Subcutaneous abdominal adipose tissue (tissue), 5 donors: ENCODE results near the gene LRRC63.
A peak's percentile ranks its signal among the peaks of the same experiment; 100 is the strongest.

Source experiments
- H3K27ac ChIP-seq: one replicate; pipeline ENCODE4 v1.7.0; 2013; ENCODE audit warnings: low read depth, mild to moderate bottlenecking, inconsistent platforms, low read length, moderate library complexity
- H3K27me3 ChIP-seq, 5 donors: one replicate each; pipeline ENCODE4 v1.7.0; 2013; ENCODE audit warnings: low read length in 5 of 5, inconsistent platforms in 1 of 5; ENCODE audit not compliant: control insufficient read depth in 5 of 5, insufficient read depth in 4 of 5
- H3K36me3 ChIP-seq, 5 donors: one replicate each; pipeline ENCODE4 v1.7.0; 2013; ENCODE audit warnings: low read length in 5 of 5; ENCODE audit not compliant: control insufficient read depth in 5 of 5, insufficient read depth in 5 of 5
- H3K4me1 ChIP-seq, 5 donors: one replicate each; pipeline ENCODE4 v1.7.0; 2013; ENCODE audit warnings: low read length in 5 of 5, mild to moderate bottlenecking in 3 of 5, moderate library complexity in 1 of 5; ENCODE audit not compliant: control insufficient read depth in 5 of 5, insufficient read depth in 5 of 5
- H3K4me3 ChIP-seq, 5 donors: one replicate each; pipeline ENCODE4 v1.7.0; 2013; ENCODE audit warnings: low read length in 5 of 5, low read depth in 1 of 5
- H3K9ac ChIP-seq, 5 donors: one replicate each; pipeline ENCODE4 v1.7.0; 2013; ENCODE audit warnings: low read length in 5 of 5, mild to moderate bottlenecking in 4 of 5, moderate library complexity in 3 of 5
- H3K9me3 ChIP-seq, 5 donors: one replicate each; pipeline ENCODE4 v1.7.0; 2013; ENCODE audit warnings: low read length in 5 of 5; ENCODE audit not compliant: control insufficient read depth in 5 of 5
- donor health status: healthy.
- donor health status: healthy.
- donor health status: healthy.
- donor health status: healthy.
- donor health status: healthy.

Gene LRRC63

DNA sequence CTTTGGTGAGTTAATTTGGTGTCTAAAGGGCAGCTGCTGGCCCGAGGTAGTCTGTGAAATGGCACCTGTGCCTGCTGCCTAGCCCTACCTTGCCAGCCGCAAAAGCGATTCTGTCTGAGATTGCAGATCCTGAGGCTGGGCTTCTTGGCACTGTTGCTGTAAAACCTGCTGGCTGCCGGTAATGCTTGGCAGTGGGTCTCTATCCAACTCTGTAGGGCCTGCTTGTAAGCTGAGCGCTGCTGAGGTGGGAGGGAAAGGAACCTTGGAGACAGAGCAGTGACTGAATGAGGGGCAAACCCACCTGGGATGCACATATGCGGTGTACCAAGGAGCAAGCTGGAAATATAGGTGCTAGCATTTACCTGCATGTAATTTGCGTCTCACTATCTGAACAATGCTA, 41.5 kb upstream of the LRRC63 start:
- H3K9ac ChIP-seq = no peak overlapping the region
- H3K27me3 ChIP-seq = no peaks in the 10 kb centered on the region
- H3K4me3 ChIP-seq = no peak overlapping the region
- H3K36me3 ChIP-seq = no peaks in the 10 kb centered on the region
- peaks cover 0 to 61% (median 30%) of the 10 kb centered on the region in 5 donors for H3K4me1 ChIP-seq
- no peak overlapping the region for H3K27ac ChIP-seq
- H3K9me3 ChIP-seq = no peaks in the 10 kb centered on the region

DNA sequence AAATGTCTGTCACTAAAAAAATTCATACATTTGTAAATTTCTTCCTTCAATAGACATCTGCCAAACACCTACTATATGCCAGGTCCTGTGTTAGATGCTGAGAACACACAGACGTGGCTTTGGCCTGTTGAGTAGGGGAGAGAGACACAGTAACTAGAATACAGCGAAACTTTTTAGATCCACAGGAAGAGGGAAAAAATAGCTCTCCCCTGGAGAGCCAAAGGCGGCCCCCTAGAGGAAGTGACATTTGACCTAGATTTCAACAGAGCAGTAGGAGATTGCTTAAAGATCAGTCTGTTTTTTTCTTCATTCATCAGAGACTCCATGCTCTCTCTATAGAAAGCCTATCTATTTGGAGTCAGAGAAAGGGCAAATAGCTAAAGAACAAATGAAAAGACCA, 41.0 kb upstream of the LRRC63 start:
- Histone ChIP-seq H3K4me1 (peaks cover 0 to 62% (median 30%) of the 10 kb centered on the region in 5 donors), H3K27ac (no peak overlapping the region), H3K9me3 (no peaks in the 10 kb centered on the region), H3K4me3 (no peak overlapping the region), H3K27me3 (no peaks in the 10 kb centered on the region), H3K36me3 (no peaks in the 10 kb centered on the region), H3K9ac (no peak overlapping the region)

DNA sequence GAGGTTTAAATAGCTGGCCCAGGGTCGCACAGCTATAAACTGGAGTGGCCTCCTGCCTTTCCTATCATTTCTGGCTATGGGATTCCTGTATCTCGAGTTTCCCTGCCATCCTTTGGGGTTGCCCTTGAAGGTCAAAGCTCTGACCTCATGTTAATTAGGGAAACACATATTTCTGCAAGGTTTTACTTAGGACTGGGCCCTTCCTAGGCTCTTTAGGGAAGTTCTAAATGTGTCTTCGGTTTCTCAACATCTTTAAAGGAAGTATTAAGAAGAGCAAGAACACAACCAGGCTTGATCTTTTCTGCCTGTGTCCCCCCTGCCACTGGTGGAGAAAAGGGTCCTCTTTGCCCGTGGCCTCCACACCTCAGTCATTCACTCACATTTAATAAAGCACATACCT, 40.5 kb upstream of the LRRC63 start:
- Histone ChIP-seq H3K9me3 (no peaks in the 10 kb centered on the region), H3K27ac (no peak overlapping the region), H3K36me3 (no peaks in the 10 kb centered on the region), H3K4me1 (peaks cover 0 to 64% (median 30%) of the 10 kb centered on the region in 5 donors), H3K4me3 (peak overlapping the region in 1 of 5 donors; percentile 12), H3K9ac (no peak overlapping the region), H3K27me3 (no peaks in the 10 kb centered on the region)

DNA sequence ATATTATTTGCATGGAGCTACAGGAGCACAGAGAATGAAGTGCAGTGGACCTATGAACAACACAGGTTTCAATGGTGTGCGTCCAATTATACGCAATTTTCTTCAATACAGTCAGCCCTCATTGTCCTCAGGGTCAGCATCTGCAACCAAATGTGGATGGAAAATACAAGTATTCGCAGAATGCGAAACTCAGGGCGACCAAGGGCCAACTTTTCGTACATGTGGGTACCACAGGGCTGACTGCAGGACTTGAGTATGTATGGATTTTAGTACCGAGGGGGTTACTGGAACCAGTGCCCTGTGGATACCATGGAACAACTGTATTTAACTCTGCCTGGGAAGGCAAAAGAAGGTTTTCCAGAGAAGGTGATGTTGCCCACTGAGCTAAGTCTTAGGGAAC, 40.0 kb upstream of the LRRC63 start:
- Histone ChIP-seq H3K9me3 (no peaks in the 10 kb centered on the region), H3K4me3 (no peak overlapping the region), H3K9ac (no peak overlapping the region), H3K27ac (no peak overlapping the region), H3K36me3 (no peaks in the 10 kb centered on the region), H3K27me3 (no peaks in the 10 kb centered on the region), H3K4me1 (peaks cover 0 to 66% (median 30%) of the 10 kb centered on the region in 5 donors)

DNA sequence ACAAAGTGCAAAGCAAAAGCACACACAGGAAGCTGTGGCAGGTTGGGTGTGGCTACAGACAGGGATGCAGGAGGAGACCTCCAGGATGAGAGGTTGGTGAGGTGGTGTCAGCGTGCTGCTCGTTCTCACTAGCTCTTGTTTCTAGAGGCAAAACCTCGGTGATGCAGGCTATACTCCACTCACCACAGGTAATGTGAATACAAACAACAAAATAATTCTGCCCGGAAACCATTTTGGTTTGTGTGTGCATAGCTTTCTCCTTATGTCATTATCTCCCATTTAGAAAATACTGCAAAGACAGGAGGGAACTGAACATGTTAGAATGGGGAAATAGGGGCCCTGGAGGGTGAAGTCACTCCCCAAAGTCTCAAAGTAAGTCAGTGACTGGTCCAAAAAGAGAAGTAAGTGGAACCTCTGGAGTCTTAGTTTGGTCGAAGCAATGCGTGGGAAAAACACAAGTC, 39.2 kb upstream of the LRRC63 start:
- Histone ChIP-seq H3K9me3 (no peaks in the 10 kb centered on the region), H3K4me1 (peaks cover 0 to 60% (median 26%) of the 10 kb centered on the region in 5 donors), H3K9ac (no peak overlapping the region), H3K27me3 (no peaks in the 10 kb centered on the region), H3K27ac (no peak overlapping the region), H3K36me3 (no peaks in the 10 kb centered on the region), H3K4me3 (no peak overlapping the region)

DNA sequence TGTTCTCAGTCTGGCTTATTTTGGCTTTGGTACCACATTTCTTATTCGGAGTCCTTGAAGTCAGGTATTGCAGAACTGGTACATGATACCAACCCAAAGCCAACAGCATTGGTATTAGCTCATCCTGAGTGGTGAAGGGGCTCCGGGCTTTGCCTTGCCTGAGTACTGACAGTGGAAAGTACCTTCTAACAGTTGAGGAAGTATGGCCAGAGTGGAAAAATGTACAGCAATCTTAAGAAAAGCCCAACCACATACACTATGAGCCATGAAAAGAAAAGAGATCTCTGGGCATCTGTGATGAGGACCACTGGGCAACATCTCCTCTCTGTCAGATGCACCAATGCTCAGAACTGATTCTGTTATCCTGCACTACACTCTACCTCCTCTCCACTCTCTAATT, 38.1 kb upstream of the LRRC63 start:
- H3K4me3 ChIP-seq = no peak overlapping the region
- H3K27me3 ChIP-seq = no peaks in the 10 kb centered on the region
- no peaks in the 10 kb centered on the region for H3K36me3 ChIP-seq
- no peak overlapping the region for H3K27ac ChIP-seq
- no peaks in the 10 kb centered on the region for H3K9me3 ChIP-seq
- H3K9ac ChIP-seq = no peak overlapping the region
- H3K4me1 ChIP-seq = peaks cover 0 to 52% (median 22%) of the 10 kb centered on the region in 5 donors

DNA sequence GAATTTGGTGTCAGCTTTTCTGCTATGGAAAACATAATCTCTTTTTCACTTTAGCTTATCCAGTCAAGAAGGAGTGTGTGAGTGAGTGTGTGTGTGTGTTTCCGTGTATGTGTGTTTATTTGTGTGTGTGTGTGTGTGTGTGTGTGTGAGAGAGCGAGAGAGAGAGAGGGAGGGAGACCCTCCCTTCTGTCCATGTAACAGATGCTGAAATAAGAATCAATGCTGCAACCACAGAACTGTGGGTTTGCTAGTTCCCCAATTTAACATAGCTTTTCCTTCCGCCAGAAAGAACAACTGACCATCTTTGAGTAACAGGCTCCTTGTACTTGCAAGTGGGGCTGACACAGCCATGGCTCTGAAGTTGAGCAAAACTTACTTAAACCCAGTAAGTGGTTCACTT, 35.0 kb upstream of the LRRC63 start:
- no peak overlapping the region for H3K4me3 ChIP-seq
- H3K27ac ChIP-seq = no peak overlapping the region
- H3K27me3 ChIP-seq = no peaks in the 10 kb centered on the region
- no peaks in the 10 kb centered on the region for H3K9me3 ChIP-seq
- H3K4me1 ChIP-seq = peaks cover 0 to 22% (median 5%) of the 10 kb centered on the region in 5 donors
- H3K9ac ChIP-seq = no peak overlapping the region
- no peaks in the 10 kb centered on the region for H3K36me3 ChIP-seq

DNA sequence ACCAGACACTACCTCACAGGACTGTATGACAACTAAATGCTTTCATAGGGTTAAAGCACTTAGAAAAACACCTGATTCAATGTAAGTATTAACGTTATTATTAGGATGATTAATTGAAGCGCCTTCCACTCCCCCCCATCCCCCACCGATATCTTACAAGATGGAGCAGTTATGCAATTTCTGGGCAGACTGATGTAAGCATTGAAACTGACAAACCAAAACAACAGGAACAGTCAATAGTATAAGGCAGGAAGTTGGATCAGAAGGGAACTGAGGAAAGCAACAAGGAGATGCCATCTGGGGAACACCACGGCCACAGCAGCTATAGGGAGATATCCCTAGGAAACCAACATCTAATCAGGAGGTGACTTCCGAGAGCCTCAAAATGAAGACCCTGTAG, 33.6 kb upstream of the LRRC63 start:
- H3K27ac ChIP-seq = no peak overlapping the region
- no peaks in the 10 kb centered on the region for H3K9me3 ChIP-seq
- H3K4me3 ChIP-seq = peak overlapping the region in 1 of 5 donors; percentile 0
- no peak overlapping the region for H3K9ac ChIP-seq
- H3K4me1 ChIP-seq = peaks cover 0 to 21% (median 0%) of the 10 kb centered on the region in 5 donors
- no peaks in the 10 kb centered on the region for H3K27me3 ChIP-seq
- H3K36me3 ChIP-seq = no peaks in the 10 kb centered on the region

DNA sequence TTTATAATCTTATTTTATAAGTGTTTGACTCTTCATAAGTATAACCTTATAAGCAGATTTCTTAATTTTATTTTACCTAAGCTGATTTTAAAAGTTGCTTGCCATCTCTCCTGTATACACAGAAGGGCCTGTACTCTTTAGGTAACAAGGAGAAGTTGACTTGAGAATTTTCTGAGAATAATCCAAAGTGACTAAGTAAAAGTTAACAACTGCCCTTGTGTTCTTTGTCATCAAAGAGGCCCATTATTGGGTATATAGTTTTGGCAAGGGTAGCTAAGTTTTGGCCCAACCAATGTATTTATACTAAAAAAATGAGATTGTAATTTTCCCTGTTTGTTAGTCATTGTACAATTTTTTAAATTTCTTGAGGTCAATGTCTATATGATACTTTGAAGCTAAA, 32.9 kb upstream of the LRRC63 start:
- Histone ChIP-seq H3K36me3 (no peaks in the 10 kb centered on the region), H3K27me3 (no peaks in the 10 kb centered on the region), H3K9me3 (no peaks in the 10 kb centered on the region), H3K4me3 (no peak overlapping the region), H3K27ac (no peak overlapping the region), H3K4me1 (peaks cover 0 to 21% (median 5%) of the 10 kb centered on the region in 5 donors), H3K9ac (no peak overlapping the region)

DNA sequence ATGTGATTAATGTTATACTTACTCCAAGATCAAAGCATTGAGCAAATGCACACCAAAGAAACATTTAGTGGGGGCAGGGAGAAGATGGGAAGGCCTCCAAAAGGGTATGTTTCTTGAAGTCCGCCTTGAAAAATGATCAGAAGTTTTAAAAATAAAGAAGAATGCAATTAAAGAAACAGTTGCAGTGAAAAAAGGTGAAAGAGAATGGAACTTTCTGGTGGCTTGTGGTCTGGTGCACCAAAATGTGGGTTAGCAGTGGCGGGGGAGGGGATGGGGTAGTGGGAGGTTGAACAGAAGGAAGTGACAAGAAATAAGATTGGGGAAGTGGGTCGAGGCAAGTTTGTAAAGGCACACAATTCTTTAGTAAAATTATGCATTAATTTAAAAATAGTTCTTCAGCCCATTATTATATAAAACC, 32.2 kb upstream of the LRRC63 start:
- Histone ChIP-seq H3K4me1 (peaks cover 0 to 23% (median 5%) of the 10 kb centered on the region in 5 donors), H3K27ac (no peak overlapping the region), H3K9me3 (no peaks in the 10 kb centered on the region), H3K27me3 (no peaks in the 10 kb centered on the region), H3K9ac (no peak overlapping the region), H3K4me3 (peak overlapping the region in 1 of 5 donors; percentile 56), H3K36me3 (no peaks in the 10 kb centered on the region)
